ENCODE measurements around the gene LEAP2.

LEAP2 gene

GRCh38 chr5:132872788-132873118, 715 bp upstream of the LEAP2 start:
- Histone ChIP-seq H3K9me3 (ENCODE audit: control insufficient read depth, insufficient read depth, low read depth, low read length) (no peaks in the 10 kb centered on the region), H3K4me3 (ENCODE audit: low read depth, low read length) (no peak overlapping the region), H3K27ac (ENCODE audit: extremely low read depth, low read depth, low read length) (no peak overlapping the region), H3K4me1 (ENCODE audit: control insufficient read depth, insufficient read depth, low read length) (peaks cover 5% of the 10 kb centered on the region), H3K36me3 (ENCODE audit: control insufficient read depth in 2 of 2, insufficient read depth in 1 of 2, low read length in 2 of 2) (peaks cover 17 to 88% of the 10 kb centered on the region in 2 experiments)
- ChIA-PET POLR2A (no interaction called here), CTCF (interaction anchor here (2.5 kb wide), 1 partner anchor 11 kb away, joined by 11 read pairs; no protein-coding TSS in a partner anchor)
- no peak for TF ChIP-seq ZBTB48 (tag by site-specific recombination; IDR thresholded peaks at IDR 0.05)
- TF ChIP-seq SP7 (tag by site-specific recombination; IDR thresholded peaks at IDR 0.05) = peak; percentile 90

GRCh38 chr5:132873930-132874271, 433 bp downstream of the LEAP2 start:
- TF ChIP-seq ZSCAN23 (tag by site-specific recombination; IDR thresholded peaks at IDR 0.05) = no peak
- TF ChIP-seq TCF7L2 (IDR thresholded peaks at IDR 0.05; ENCODE audit: borderline replicate concordance, low read depth, low read length) = no peak
- TF ChIP-seq BCL11B (tag by site-specific recombination; IDR thresholded peaks at IDR 0.05; ENCODE audit: low read depth) = no peak
- no peak for TF ChIP-seq ZNF501 (tag by site-specific recombination; IDR thresholded peaks at IDR 0.05)
- TF ChIP-seq BCL11A (tag by site-specific recombination; IDR thresholded peaks at IDR 0.05; ENCODE audit: low read depth) = no peak
- no peak for TF ChIP-seq ZBTB44 (tag by site-specific recombination; IDR thresholded peaks at IDR 0.05)
- TF ChIP-seq ZNF155 (tag by site-specific recombination; IDR thresholded peaks at IDR 0.05) = no peak
- TF ChIP-seq ZSCAN4 (tag by site-specific recombination; IDR thresholded peaks at IDR 0.05) = no peak
- no peak for TF ChIP-seq ZNF76 (tag by site-specific recombination; IDR thresholded peaks at IDR 0.05; ENCODE audit: borderline replicate concordance, low read depth)
- no peak for TF ChIP-seq ZNF24 (tag by site-specific recombination; IDR thresholded peaks at IDR 0.05)
- no peak for TF ChIP-seq ZNF624 (tag by site-specific recombination; IDR thresholded peaks at IDR 0.05)
- TF ChIP-seq ZNF184 (tag by site-specific recombination; IDR thresholded peaks at IDR 0.05) = no peak
- TF ChIP-seq ZNF140 (tag by site-specific recombination; IDR thresholded peaks at IDR 0.05) = no peak
- Histone ChIP-seq H3K9me3 (ENCODE audit: control insufficient read depth, insufficient read depth, low read depth, low read length) (no peaks in the 10 kb centered on the region), H3K4me1 (ENCODE audit: control insufficient read depth, insufficient read depth, low read length) (peaks cover 9% of the 10 kb centered on the region), H3K36me3 (ENCODE audit: control insufficient read depth in 2 of 2, insufficient read depth in 1 of 2, low read length in 2 of 2) (peaks cover 14 to 88% of the 10 kb centered on the region in 2 experiments), H3K4me3 (ENCODE audit: low read depth, low read length) (no peak overlapping the region), H3K27ac (ENCODE audit: extremely low read depth, low read depth, low read length) (no peak overlapping the region)
- CTCF ChIA-PET = interaction anchor here (2.5 kb wide), 1 partner anchor 9 kb away, joined by 11 read pairs; no protein-coding TSS in a partner anchor
- POLR2A ChIA-PET = interaction anchor here (0.6 kb wide), 1 partner anchor 303 kb away, joined by 5 read pairs; no protein-coding TSS in a partner anchor

GRCh38 chr5:132876020-132876759, 2.7 kb downstream of the LEAP2 start:
- POLR2A ChIA-PET = no interaction called here
- no peak overlapping the region for H3K4me3 ChIP-seq (ENCODE audit: low read depth, low read length)
- no peak for TF ChIP-seq ZNF114 (tag by site-specific recombination; IDR thresholded peaks at IDR 0.05)
- TF ChIP-seq ZNF292 (tag by site-specific recombination; IDR thresholded peaks at IDR 0.05; ENCODE audit: borderline replicate concordance, low read depth) = no peak
- TF ChIP-seq ZNF174 (tag by site-specific recombination; IDR thresholded peaks at IDR 0.05) = no peak
- no peak for TF ChIP-seq ZNF140 (tag by site-specific recombination; IDR thresholded peaks at IDR 0.05)
- no peak for TF ChIP-seq ZNF274 (IDR thresholded peaks at IDR 0.05; ENCODE audit: low read length)
- TF ChIP-seq ZNF274 (tag by site-specific recombination; IDR thresholded peaks at IDR 0.05; ENCODE audit: borderline replicate concordance) = no peak
- TF ChIP-seq ZNF184 (tag by site-specific recombination; IDR thresholded peaks at IDR 0.05) = no peak
- TF ChIP-seq FEZF1 (tag by site-specific recombination; IDR thresholded peaks at IDR 0.05) = no peak
- no peak for TF ChIP-seq PRDM6 (tag by site-specific recombination; IDR thresholded peaks at IDR 0.05)
- CTCF ChIA-PET = interaction anchor here (0.5 kb wide), 1 partner anchor 696 kb away, joined by 3 read pairs; no protein-coding TSS in a partner anchor
- H3K27ac ChIP-seq (ENCODE audit: extremely low read depth, low read depth, low read length) = no peak overlapping the region
- peaks cover 9% of the 10 kb centered on the region for H3K4me1 ChIP-seq (ENCODE audit: control insufficient read depth, insufficient read depth, low read length)
- no peaks in the 10 kb centered on the region for H3K9me3 ChIP-seq (ENCODE audit: control insufficient read depth, insufficient read depth, low read depth, low read length)
- H3K36me3 ChIP-seq (ENCODE audit: control insufficient read depth in 2 of 2, insufficient read depth in 1 of 2, low read length in 2 of 2) = peaks cover 17 to 91% of the 10 kb centered on the region in 2 experiments
